ENCODE measurements around the gene GNAT3.

The GNAT3 gene

DNA sequence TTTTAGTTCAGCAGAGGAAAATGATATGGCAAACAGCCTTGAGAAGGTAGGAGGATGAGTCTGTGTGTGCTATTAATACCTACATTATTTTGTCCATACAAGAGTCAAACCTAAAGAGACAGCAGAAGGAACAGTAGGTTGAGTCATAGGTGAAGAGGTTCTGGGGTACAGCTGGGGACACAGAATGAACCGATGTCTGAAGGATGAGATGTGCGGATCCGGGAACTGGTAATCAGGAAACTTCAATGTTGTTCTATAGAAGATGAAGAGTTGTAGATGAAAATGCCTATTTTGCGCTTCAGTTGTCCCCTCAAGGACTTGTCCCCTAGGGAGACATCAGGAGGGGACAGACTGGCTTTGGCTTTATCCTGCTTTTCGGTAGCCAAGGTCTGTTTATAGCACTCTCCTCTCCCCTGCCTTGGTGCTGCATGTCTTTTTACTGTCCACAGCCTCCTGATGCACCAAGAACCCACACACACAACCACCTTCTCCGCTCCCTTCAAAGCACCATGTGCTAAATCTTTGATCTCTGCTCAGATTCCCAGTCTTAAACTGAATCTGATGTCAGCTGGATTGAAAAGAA, 94.6 kb downstream of the GNAT3 start:
- DNase-seq (ENCODE audit: low read depth in 2 of 2) = no peak

DNA sequence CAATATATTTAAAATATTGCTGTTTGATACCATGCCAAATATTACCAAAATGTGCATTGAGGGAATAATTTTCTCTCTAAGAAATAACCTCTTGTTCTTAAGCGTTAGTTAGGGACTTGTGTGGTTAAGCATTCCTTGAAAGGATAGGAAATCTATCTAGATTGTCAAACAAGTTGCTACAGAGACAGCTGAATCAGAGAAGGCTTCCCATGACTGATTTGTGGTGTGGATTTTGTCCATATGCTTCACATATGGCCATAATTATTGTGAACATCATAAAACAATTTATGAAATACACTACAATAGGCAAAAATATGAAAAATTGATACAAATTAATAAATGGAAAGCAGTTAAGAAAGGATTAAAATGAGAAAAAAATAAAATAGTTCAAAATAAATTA, 96.3 kb downstream of the GNAT3 start:
- no peak for DNase-seq (ENCODE audit: low read depth in 2 of 2)

DNA sequence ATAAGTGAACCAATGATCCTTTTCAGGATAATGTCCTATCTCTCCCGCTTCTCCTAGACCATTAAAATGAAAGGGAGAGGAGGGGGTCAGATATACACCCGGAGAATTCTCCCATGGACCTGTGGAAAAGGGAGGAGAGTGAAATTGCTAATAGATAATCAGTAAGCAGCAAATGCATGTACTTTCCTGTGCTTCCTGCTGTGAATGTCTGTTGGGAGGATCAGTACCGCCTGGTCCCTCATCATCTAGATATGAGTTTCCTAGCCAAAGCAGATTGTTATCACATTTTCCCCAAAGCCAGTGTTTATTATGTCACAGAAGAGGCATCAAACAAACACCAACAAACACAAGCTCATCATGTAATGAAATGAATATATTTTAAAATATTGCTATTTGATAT, 96.8 kb downstream of the GNAT3 start:
- no peak for DNase-seq (ENCODE audit: low read depth in 2 of 2)

DNA sequence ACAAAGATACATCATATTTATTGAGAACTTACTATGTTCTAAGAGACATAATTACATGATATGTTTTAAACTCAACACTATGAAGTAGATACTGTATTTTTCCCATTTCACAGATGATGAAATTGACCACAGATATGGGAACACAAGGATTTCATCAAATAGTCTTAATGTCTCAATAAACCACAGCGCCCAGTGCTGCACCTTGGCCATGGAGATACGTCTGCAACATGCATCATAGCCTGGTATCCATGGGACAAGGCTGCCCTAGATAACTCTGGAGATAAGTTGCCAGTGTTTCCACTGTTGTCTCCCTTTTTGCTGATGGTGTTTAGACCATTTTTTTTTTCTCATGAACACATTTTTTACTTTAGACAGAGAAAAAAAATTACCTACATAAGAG, 97.5 kb downstream of the GNAT3 start:
- no peak for DNase-seq (ENCODE audit: low read depth in 2 of 2)

GRCh38 chr7:80413383-80413945, 98.4 kb downstream of the GNAT3 start:
- DNase-seq (ENCODE audit: low read depth in 2 of 2) = no peak

DNA sequence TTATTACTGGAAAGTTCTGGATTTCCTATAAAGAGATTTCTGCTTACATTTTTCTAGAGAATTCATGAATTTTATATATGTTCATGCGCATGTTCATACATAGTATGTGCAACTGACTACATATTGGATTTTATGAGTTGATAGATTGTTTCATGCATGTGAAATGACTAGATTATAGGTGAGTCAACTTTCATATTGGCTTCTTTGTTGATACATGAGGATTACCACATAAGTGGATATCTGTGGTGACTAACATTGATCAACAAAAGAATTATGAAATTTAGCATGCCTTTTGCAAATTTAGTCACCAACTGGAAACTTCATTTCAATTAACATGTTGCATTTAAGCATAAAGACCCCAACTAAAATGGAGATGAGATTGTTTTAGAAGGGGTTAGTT, 99.0 kb downstream of the GNAT3 start:
- DNase-seq (ENCODE audit: low read depth in 2 of 2) = no peak

GRCh38 chr7:80411621-80412020, 100.2 kb downstream of the GNAT3 start:
- DNase-seq (ENCODE audit: low read depth in 2 of 2) = no peak

GRCh38 chr7:80410081-80410480, 101.8 kb downstream of the GNAT3 start:
- DNase-seq (ENCODE audit: low read depth in 2 of 2) = no peak
